ENCODE results near the gene TIMELESS. TPM values are rescaled to one million over a fixed set of nuclear protein-coding genes. Genes with fewer than 3 reads are reported as not detected.
"Not testable (repeated sequence)": the region's sequence is repeated elsewhere in the genome, so short reads cannot be mapped to it uniquely, and the experiment has no call there.

The TIMELESS gene
- total and polyA plus RNA-seq, 2 experiments from 2014 or later = 4.5 to 6.8 TPM

DNA sequence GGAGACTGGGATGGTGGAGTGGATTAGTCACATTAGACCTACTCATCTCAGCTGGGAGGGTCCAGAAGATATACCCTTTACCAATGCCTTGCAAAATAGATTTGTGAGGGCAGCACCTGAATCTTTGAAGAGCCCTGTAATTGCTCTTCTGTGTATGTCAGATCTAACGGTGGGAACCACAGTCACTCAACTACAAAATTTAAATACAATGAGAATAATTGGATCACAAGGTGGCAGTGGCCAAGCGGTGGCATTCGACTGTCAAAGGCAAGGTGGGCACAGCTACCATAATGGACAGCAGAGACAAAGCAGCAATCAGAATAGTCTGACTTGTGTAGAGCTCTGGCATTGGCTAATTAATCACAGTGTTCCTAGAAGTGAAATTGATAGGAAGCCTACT, 49.8 kb downstream of the TIMELESS start:
- H3K4me2 ChIP-seq (ENCODE audit: unreplicated experiment); H3K9me2 ChIP-seq (ENCODE audit: insufficient read depth); H3K79me2 ChIP-seq (ENCODE audit: insufficient read depth); H4K20me1 ChIP-seq (ENCODE audit: insufficient read depth); H3K4me1 ChIP-seq (ENCODE audit: insufficient read depth); H3K4me3 ChIP-seq; H3K9ac ChIP-seq; H2AFZ ChIP-seq; in situ Hi-C loops (cut with MboI); H3K27me3 ChIP-seq (replicated peaks; ENCODE audit: insufficient read depth); DNase-seq; H3K36me3 ChIP-seq (ENCODE audit: low read depth); H3K9me3 ChIP-seq (ENCODE audit: low read depth); H3F3A ChIP-seq (ENCODE audit: insufficient read depth); H3K27ac ChIP-seq: not testable (repeated sequence)
- WGBS, 2 experiments (ENCODE audit: low coverage in 1 of 2, low lambda C conversion rate in 2 of 2, missing lambda C conversion rate in 2 of 2) = 57 to 58% methylated on average over 3 of the region's 3 CpGs

DNA sequence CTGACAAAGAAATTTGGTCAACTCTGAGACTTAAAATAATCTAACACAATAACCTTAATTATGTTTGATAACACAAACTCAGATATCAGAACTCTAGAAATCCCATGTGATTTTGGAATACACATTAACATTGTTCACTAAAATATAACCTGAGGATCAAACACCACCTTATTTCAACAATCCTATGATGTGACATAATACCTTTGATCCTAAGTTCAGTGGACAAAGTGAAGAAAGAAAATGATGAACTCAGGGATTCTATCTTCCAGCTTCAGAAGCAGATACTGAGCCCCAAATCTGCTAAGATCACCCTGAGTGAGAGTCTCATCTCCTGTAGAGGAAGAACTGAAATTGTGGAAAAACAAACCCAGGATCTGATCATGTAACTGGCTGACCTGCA, 50.9 kb downstream of the TIMELESS start:
- no peaks in the 10 kb centered on the region for H3K36me3 ChIP-seq (ENCODE audit: low read depth)

DNA sequence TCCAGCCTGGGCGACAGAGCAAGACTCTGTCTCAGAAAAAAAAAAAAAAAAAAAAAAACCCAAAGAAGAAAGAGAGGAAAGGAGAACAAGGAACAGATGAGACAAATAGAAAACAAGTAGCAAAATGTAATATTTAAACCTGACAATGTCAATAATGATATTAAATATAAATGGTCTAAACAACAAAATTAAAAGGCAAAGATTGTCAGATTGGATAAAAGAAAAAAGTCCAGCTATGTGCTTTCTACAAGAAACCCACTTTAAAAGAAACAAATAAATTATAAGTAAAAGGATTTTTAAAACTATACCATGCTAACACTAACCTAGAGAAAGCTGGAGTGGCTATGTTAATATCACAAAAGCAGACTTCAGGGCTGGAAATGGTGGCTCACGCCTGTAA, 56.9 kb downstream of the TIMELESS start:
- TF ChIP-seq EZH2 (IDR thresholded peaks at IDR 0.05; ENCODE audit: insufficient read depth, poor library complexity, severe bottlenecking) (no peak), EZH2phosphoT487 (IDR thresholded peaks at IDR 0.05; ENCODE audit: insufficient read depth, low read depth) (no peak)
- H3K4me1 ChIP-seq (ENCODE audit: insufficient read depth) = peaks cover 3% of the 10 kb centered on the region; the same call in 1 of the 2 replicates
- WGBS, 2 experiments (ENCODE audit: low coverage in 1 of 2, low lambda C conversion rate in 2 of 2, missing lambda C conversion rate in 2 of 2) = 55 to 60% methylated on average over 2 of the region's 2 CpGs

More for the DNA sequence above, 50.9 kb downstream of the TIMELESS start:
- Histone ChIP-seq H3K9me3 (ENCODE audit: low read depth) (no peaks in the 10 kb centered on the region), H3K27me3 (replicated peaks; ENCODE audit: insufficient read depth) (no peaks in the 10 kb centered on the region), H3K4me2 (ENCODE audit: unreplicated experiment) (no peak overlapping the region), H3K79me2 (ENCODE audit: insufficient read depth) (no peaks in the 10 kb centered on the region), H3K27ac (no peak overlapping the region), H3K4me1 (ENCODE audit: insufficient read depth) (no peaks in the 10 kb centered on the region), H3K9me2 (ENCODE audit: insufficient read depth) (no peaks in the 10 kb centered on the region), H4K20me1 (ENCODE audit: insufficient read depth) (no peaks in the 10 kb centered on the region), H3K9ac (no peak overlapping the region), H2AFZ (no peak overlapping the region), H3K4me3 (no peak overlapping the region), H3F3A (ENCODE audit: insufficient read depth) (no peaks in the 10 kb centered on the region)
- in situ Hi-C loops (cut with MboI) = no loop called here
- TF ChIP-seq EZH2 (IDR thresholded peaks at IDR 0.05; ENCODE audit: insufficient read depth, poor library complexity, severe bottlenecking) = no peak
- TF ChIP-seq EZH2phosphoT487 (IDR thresholded peaks at IDR 0.05; ENCODE audit: insufficient read depth, low read depth) = no peak
- no peak for DNase-seq

DNA sequence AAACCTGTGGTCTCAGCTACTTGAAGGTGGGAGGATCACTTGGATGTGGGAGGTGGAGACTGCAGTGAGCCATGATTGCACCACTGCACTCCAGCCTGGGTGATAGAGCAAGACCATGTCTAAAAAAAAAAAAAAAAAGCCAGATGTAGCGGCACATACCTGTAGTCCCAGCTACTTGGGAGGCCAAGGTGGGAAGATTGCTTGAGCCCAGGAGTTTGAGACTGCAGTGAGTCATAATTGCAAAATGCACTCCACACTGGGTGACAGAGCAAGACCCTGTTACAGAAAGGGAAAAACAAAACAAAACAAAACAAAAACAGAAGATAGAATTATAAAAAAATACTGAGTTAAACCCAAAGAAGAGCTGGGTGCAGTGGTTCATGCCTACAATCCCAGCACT, 57.5 kb downstream of the TIMELESS start:
- H4K20me1 ChIP-seq (ENCODE audit: insufficient read depth) = no peaks in the 10 kb centered on the region

More for the DNA sequence above, 56.9 kb downstream of the TIMELESS start:
- DNase-seq = no peak
- no peaks in the 10 kb centered on the region for H4K20me1 ChIP-seq (ENCODE audit: insufficient read depth)
- H3K9ac ChIP-seq = no peak overlapping the region
- no peaks in the 10 kb centered on the region for H3K36me3 ChIP-seq (ENCODE audit: low read depth)
- H3K4me3 ChIP-seq = no peak overlapping the region
- H2AFZ ChIP-seq = no peak overlapping the region
- H3F3A ChIP-seq (ENCODE audit: insufficient read depth) = no peaks in the 10 kb centered on the region
- no peak overlapping the region for H3K4me2 ChIP-seq (ENCODE audit: unreplicated experiment)
- no peaks in the 10 kb centered on the region for H3K9me2 ChIP-seq (ENCODE audit: insufficient read depth)
- H3K27ac ChIP-seq = no peak overlapping the region
- in situ Hi-C loops (cut with MboI) = no loop called here
- H3K9me3 ChIP-seq (ENCODE audit: low read depth) = no peaks in the 10 kb centered on the region
- no peaks in the 10 kb centered on the region for H3K79me2 ChIP-seq (ENCODE audit: insufficient read depth)
- no peaks in the 10 kb centered on the region for H3K27me3 ChIP-seq (replicated peaks; ENCODE audit: insufficient read depth)

DNA sequence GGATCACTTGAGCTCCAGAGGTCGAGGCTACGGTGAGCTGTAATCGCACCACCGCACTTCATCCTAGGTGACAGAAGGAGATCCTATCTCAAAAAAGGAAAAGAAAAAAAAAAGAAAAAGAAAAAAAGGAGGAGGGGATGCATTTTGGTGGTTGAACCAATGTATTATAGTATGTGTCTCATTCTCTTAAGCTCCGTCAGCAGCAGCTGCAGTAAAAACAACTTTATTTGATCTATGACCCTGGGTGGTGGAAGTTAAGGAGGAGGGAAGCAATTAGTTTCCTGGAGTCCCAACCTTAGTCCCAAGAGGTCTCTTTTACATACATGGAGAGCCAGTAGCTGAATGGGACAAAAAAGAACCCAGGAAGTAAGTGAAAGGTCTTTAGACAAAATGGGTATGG, 59.8 kb downstream of the TIMELESS start:
- Histone ChIP-seq H3K4me3 (no peak overlapping the region), H3K9me2 (ENCODE audit: insufficient read depth) (no peaks in the 10 kb centered on the region), H2AFZ (no peak overlapping the region), H3K4me2 (ENCODE audit: unreplicated experiment) (no peak overlapping the region), H3K36me3 (ENCODE audit: low read depth) (no peaks in the 10 kb centered on the region), H3K4me1 (ENCODE audit: insufficient read depth) (peaks cover 12% of the 10 kb centered on the region; the same call in 1 of the 2 replicates), H4K20me1 (ENCODE audit: insufficient read depth) (no peaks in the 10 kb centered on the region), H3F3A (ENCODE audit: insufficient read depth) (no peaks in the 10 kb centered on the region), H3K79me2 (ENCODE audit: insufficient read depth) (no peaks in the 10 kb centered on the region), H3K9me3 (ENCODE audit: low read depth) (no peaks in the 10 kb centered on the region), H3K27ac (no peak overlapping the region), H3K27me3 (replicated peaks; ENCODE audit: insufficient read depth) (no peaks in the 10 kb centered on the region), H3K9ac (no peak overlapping the region)
- TF ChIP-seq EZH2phosphoT487 (IDR thresholded peaks at IDR 0.05; ENCODE audit: insufficient read depth, low read depth) = no peak
- no peak for TF ChIP-seq EZH2 (IDR thresholded peaks at IDR 0.05; ENCODE audit: insufficient read depth, poor library complexity, severe bottlenecking)
- in situ Hi-C loops (cut with MboI) = no loop called here
- no peak for DNase-seq
- 46 to 52% methylated on average over 5 of the region's 5 CpGs for WGBS, 2 experiments (ENCODE audit: low coverage in 1 of 2, low lambda C conversion rate in 2 of 2, missing lambda C conversion rate in 2 of 2)

More for the DNA sequence above, 57.5 kb downstream of the TIMELESS start:
- no peak overlapping the region for H3K9ac ChIP-seq
- no peaks in the 10 kb centered on the region for H3K9me2 ChIP-seq (ENCODE audit: insufficient read depth)
- 41 to 56% methylated on average over 1 of the region's 1 CpG for WGBS, 2 experiments (ENCODE audit: low coverage in 1 of 2, low lambda C conversion rate in 2 of 2, missing lambda C conversion rate in 2 of 2)
- TF ChIP-seq EZH2 (IDR thresholded peaks at IDR 0.05; ENCODE audit: insufficient read depth, poor library complexity, severe bottlenecking) (no peak), EZH2phosphoT487 (IDR thresholded peaks at IDR 0.05; ENCODE audit: insufficient read depth, low read depth) (no peak)
- peaks cover 9% of the 10 kb centered on the region; the same call in 1 of the 2 replicates for H3K4me1 ChIP-seq (ENCODE audit: insufficient read depth)
- no peak overlapping the region for H3K27ac ChIP-seq
- in situ Hi-C loops (cut with MboI) = no loop called here
- no peak overlapping the region for H3K4me3 ChIP-seq
- H3K4me2 ChIP-seq (ENCODE audit: unreplicated experiment) = no peak overlapping the region
- H2AFZ ChIP-seq = no peak overlapping the region
- H3K36me3 ChIP-seq (ENCODE audit: low read depth) = no peaks in the 10 kb centered on the region
- no peaks in the 10 kb centered on the region for H3F3A ChIP-seq (ENCODE audit: insufficient read depth)
- H3K27me3 ChIP-seq (replicated peaks; ENCODE audit: insufficient read depth) = no peaks in the 10 kb centered on the region
- no peaks in the 10 kb centered on the region for H3K79me2 ChIP-seq (ENCODE audit: insufficient read depth)
- no peak for DNase-seq
- H3K9me3 ChIP-seq (ENCODE audit: low read depth) = no peaks in the 10 kb centered on the region
